NCI-H510A (cell line): Measurements from ENCODE around the gene NRCAM.

Experiments used
- DNase-seq: peaks from one replicate; lab custom pipeline; 2025; lab: John Stamatoyannopoulos, UW

NRCAM gene

DNA sequence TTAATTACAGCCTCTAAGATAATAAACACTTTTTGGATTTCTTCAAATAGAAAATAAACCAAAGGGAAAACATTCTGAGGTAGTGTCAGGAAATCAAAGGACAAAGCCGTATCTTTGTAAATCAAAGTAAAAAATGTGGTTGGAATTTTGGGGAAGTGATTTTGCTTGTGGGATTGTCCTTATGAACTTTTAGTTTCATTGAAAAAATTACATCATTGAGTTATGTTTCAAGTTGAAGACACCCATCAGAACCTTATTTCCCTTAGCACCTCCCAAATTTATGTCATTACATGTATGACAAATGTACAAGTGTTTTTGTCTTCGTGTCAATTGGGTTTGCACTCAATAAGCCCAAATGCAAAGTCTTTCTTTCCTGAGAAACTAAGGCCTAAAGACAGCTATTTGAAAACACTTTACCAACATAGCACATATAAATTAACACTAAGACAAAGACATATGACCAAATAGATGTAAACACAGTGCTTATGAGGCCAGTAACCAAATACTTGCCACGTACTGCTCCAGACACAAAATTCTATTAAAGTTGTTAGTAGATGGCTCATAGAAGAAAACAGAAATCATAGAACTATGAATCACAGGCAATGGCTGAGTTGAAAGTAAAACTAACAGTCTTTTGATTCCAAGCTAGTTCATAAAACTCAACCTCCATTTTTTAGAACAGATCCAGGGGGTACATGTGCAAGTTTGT lies 299.2 kb downstream of the NRCAM start:
- DNase-seq = no peak

DNA sequence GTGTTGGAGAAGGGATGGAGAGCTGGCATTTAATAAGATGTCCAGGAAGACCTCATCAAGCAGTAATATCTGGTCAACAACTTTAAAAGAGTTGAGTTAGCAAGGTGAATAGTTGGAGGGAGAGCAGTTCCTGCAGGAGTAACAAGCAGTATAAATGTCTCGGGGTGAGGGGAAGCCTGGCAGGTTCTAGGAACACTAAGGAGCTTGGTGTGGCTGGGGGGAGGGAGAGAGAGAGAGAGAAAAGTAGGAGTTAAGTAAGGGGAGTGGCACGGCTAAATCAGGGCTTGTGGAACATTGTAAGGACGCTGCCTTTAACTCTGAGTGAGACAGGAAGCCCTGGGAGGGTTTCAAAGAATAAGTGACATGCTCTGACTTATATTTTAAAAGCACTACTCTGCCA lies 304.0 kb downstream of the NRCAM start:
- DNase-seq = no peak

DNA sequence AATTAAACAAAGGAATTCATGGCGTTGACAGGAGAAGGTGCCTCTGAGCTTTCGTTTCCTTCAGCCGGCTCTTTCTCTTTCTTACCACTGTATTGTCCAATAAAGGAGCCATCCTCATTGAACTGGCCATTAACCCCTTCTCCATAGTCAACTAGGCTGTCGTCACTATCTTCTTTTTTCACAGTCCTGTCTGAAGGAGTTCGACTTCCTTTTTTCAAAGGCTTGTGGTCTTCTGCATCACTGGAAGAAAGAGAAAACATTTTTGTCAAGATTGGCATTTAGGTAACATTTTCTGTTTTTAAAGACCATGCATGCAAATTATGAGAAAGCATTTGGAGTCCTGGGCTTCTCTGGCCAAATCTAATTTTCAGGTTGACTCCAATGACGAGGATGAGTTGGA lies 306.3 kb downstream of the NRCAM start:
- no peak for DNase-seq

DNA sequence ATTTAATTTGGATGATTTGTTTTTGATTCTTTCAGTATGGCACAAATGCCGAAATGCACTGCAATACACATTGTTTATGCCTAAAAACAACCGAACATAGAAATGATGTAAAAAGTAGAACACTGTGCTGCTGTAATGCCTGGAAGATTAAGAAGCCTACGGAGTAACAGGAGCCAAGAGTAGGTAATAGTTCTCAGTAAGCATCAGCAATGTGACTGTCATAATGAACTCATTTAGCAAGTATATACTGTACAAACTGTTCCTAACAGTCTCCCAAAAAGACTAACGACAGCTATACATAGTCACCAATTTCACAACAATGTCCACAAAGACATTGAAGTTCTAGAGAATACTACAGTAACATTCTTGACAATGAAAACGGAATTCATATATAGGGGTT lies 307.1 kb downstream of the NRCAM start:
- no peak for DNase-seq

DNA sequence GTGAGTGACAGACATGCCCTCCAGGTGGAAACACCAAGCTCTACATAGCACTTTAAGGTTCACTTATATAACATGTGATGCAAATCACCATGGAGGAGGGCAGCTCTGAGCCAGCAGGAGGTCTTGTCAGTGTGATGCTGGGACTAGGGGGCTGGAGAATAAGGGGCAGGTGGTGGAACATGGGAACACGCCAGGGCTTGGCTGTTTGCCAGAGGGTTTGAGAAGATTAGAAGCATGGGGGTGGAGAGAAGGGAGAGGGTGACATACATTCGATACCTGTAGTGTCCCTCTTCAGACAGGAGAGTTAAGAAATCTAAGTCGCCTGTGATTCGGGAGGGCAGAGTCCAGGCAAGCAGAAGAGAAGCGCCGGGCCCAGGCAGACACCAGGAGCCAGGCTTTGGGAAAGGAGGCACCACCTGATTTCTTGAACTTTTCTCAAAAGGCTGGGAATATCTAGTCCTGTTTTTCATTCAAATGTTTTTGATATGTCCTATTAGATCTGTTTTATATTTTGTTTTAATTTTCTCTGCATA lies 309.1 kb downstream of the NRCAM start:
- DNase-seq = peak; percentile 92

DNA sequence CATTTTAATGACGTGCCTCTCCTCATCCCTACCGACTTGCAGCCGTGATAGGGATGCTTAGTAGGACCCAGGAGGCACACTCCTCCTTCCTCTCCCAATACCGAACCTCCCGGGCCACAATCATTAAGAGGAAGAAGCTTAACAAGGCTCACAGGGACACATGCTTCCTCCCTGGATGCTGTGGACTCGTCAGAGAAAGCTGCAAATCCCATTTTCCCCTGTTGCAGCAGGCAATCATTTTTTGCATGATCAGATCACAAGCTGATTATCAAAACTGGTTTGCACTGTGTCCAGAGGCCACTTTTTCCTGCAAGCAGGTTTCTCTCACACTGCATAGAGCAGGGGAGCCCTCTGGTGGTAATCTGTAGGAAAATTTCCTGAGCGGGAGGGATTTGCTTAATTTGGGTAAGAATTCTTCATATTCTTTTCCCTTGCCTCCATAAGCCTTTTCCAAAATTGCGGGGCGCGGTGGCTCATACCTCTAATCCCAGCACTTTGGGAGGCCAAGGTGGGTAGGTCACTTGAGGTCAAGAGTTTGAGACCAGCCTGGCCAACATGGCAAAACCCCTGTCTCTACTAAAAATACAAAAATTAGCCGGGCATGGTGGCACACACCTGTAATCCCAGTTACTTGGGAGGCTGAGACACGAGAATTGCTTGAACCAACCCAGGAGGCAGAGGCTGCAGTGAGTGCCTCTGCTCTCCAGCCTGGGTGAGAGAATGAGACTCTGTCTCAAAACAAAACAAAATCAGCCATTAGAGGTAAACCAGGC lies 310.0 kb downstream of the NRCAM start:
- no peak for DNase-seq

DNA sequence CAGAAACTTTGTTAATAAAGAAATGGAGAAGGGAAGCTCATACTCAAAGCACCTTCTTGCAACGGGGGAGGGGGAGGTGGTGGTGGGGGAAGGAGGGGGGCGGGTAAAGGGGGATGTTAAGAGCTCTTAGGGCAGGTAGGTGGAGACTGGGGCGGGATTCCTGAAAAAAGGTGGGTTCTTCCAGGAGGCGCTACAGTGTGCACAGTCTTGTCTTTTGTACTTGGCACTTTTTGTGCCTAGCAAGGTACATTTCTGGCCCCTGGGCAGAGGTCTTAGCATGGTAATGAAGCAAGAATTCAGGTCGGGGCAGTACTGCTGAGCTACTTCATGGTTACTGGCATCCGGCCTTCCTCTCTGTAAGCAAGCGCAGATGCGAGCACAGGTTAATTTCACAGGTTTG lies 310.8 kb downstream of the NRCAM start:
- no peak for DNase-seq

DNA sequence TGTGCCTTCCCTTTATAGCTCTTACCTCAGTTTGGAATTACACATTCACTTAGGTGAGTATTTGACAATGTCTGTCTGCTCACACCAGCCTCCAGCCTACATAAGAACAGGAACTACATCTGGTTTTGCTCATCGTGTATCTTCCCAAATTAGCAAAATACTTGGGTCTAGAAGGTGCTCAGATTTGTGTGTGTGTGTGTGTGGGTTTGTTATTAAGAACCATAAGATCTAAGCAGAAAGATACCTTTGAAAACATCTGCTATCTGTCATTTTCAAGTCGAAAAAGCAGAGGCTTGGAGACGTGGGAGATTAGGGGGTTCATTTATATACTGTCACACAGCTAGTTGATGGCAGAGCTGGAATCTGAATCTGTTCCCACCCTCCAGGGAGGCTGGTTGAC lies 311.3 kb downstream of the NRCAM start:
- DNase-seq = no peak

DNA sequence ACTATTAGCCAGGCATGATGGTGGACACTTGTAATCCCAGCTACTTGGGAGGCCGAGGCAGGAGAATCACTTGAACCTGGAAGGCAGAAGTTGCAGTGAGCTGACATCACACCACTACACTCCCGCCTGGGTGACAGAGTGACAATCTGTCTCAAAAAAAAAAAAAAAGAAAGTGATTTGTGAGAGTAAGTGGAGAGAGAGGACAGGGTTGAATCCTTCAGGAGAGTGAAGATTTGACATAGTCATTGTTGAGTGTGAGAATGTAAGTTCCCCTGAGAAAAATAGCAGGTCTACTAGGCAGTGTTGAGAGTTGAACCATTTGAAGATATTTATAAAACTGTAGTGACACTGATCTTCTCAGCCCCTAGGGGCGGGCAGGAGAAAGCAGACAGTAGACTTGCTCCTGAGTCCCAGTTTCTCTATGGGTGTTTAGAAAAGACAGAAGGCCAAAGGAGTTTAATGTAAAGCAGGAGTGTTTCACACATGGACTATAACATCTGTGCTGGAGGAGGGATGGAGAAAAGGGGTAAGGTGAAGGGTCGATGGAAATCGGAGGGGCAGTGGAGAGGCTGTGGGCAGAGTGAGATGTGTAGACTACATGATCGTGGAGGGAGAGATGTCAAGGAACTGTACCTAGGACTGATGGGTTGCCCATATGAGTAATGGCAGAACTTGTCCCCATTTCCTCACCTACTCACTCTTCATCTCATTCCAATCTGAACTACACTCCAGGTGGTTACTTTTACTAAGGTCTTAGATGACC lies 312.4 kb downstream of the NRCAM start:
- DNase-seq = no peak

DNA sequence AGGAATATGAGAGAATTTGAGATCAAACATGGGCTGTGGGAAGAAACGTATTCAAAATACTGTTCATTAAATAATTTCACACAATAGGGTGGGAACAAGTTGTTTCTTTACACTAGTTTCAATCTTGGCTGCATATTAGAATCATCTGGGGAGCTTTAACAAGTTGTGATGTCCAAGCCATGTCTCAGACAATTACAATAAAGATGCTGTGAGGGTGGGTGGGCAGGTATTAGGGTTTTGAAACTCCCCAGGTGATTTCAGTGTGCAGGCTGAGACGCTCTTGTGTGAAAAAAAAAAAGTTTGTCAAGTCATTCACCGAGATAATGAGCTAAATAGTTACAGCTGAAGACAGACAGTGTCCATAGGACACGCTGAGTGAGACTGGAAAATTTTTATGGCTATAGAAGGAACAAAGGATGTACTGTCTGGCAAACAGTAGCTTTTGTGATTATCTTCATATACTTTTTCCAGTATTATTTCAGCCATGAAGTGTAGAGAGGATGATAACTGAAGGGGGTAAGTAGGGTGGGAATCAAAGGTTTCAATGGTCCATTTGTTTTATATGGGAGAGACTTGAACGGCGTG lies 313.5 kb downstream of the NRCAM start:
- DNase-seq = no peak

DNA sequence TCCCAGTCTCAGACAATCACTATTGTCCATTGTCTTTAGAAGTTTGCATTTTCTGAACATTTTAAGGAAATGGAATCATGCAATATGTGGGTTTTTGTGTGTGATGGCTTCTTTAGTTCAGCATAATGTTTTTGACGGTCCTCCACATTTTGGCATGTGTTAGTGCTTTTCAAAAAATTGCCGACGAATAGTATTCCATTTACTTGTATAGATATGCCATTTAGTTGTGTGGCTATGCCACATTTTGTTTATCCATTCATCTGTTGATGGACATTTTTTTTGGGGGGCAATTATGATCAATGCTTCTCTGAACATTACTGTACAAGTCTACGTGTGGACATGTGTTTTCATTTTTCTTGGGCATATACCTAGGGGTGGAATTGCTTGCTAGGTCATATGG lies 314.1 kb downstream of the NRCAM start:
- DNase-seq = no peak

DNA sequence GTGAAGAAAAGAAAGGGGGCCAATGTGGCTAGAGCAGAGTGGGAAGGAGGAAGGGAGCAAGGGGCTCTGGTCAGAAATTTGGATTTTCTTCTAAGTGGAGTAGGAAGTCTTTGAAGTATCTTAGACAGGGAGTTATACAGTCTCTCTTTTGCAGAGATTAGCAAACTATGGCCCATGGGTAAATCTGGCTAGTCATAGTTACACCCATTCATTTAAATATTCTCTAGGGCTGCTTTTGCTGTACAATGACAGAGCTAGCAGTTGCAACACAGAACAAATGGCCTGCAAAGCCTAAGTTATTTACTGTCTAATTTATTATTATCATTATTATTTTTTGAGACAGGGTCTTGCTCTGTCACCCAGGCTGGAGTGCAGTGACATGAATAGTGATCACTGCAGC lies 315.6 kb downstream of the NRCAM start:
- no peak for DNase-seq

DNA sequence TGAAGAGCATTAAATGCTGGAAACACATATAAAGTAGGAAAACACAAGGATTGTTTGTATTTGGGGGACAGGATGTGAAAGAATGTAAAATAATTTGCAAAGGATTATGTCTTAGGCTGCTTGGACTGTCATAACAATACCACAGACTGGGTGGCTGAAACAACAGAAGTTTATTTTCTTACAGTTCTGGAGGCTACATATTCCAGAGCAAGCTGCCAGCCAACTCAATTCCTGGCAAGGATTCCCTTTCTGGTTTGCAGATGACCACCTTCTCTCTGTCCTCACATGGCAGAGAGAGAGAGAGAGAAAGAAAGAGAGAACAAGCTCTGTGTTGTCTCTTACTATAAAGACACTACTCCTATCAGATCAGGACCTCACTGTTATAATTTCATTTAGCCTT lies 317.3 kb downstream of the NRCAM start:
- DNase-seq = no peak

DNA sequence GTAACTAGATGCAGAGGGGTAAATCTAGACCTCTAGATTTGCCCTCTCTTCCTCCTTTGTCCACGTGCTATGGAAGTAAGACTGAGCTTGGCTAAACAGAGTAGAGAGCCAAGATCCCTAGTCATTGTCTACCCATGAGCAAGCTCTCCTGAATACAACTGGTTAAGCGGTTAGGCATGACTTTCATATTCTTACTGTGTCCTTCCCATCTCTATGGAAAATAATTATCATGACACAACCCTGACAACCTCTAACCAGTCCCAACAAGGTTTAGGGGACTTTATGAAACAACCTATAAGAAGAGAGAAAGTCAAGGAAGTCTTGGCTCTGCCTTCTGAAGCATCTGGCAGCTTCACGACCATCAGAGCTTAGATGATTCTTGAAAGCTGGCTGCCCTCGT lies 318.2 kb downstream of the NRCAM start:
- no peak for DNase-seq

DNA sequence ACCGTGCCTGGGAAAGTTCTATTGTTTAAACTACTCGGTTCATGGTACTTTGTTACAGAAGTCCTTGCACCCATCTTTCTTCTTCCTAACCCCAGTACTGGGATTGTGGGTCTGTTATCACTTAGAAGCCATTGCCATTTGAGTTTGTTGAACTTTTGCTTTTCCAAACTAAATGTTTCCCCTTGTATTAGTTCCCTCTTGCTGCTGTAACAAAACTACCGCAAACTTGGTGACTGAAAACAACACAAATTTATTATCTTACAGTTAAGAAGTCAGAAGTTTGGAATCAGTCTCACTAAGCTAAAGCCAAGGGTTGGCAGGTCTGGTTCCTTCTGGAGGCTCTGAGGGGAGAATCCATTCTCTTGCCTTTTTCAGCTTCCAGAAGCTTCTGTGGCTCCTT lies 319.2 kb downstream of the NRCAM start:
- DNase-seq = no peak

DNA sequence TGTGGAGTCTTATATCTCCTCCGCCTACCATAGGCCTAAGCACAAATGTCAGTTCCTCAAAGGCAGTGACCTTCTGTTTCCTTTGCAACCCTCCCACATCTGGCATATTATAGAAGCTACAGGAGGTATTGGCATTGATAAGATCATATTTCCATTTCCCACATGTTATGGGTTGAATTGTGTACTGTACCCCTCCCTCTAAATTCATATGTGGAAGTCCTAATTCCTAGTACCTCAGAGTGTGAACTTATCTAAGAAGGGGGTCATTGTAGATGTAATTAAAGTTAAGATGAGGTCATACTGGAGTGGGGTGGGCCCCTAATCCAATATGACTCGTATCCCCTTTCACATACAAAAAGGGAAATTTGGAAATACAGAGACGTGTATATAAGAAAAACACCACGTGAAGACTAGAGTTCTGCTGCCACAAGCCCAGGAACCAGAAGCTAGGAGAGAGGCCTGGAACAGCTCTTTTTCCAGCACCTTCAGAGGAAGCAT lies 320.0 kb downstream of the NRCAM start:
- no peak for DNase-seq

DNA sequence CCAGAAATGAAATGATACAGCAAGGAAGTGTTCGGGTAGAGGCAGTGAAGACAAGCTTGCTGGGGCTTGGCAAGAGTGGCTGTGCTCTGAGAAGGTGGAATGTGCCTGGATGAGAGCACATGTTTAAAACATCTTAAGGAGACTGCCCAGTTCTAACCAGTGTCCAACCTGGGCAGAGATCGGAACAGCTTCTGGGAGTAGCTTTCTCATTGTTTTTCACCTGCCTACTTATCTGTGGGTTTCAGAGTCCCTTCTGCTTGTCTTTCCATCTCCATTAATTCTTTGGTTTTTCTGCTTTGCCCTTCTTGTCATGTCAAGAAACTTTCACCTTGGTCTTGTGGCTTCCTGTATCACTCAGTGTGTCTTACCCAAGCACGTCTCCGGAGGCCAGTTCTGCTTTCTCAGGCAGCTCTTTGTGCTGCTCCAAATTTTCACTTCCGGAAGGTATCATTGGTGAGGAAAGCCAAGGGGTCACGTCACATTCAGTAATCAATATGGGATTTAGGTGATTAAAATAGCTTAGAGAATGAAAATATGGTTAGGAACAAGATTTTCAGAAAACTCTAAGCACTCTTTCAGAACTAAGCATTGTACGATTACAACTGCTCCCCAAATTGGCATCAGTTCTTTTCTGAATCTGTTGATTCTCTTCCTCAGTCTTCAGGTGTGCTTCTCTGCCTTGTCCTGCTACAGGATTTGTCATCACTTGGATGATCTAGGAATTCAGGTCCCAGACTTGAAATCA lies 320.6 kb downstream of the NRCAM start:
- no peak for DNase-seq

DNA sequence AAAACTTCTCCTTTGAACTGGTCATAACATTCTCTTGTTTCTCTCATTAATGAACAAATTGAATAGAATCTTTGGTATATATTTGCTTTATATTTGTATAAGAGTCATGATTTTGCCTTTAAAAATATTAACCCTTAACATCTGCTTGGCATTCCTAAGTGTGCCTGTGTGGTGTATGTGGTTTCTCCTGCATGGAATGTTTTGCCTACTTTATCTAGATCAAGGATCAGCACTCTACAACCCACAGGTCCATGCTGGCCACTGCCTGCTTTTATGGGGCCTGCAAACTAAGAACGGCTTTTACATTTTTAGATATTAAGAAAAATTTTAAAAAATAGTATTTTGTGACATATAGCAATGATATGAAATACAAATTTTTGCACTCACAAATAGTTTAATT lies 321.8 kb downstream of the NRCAM start:
- no peak for DNase-seq

DNA sequence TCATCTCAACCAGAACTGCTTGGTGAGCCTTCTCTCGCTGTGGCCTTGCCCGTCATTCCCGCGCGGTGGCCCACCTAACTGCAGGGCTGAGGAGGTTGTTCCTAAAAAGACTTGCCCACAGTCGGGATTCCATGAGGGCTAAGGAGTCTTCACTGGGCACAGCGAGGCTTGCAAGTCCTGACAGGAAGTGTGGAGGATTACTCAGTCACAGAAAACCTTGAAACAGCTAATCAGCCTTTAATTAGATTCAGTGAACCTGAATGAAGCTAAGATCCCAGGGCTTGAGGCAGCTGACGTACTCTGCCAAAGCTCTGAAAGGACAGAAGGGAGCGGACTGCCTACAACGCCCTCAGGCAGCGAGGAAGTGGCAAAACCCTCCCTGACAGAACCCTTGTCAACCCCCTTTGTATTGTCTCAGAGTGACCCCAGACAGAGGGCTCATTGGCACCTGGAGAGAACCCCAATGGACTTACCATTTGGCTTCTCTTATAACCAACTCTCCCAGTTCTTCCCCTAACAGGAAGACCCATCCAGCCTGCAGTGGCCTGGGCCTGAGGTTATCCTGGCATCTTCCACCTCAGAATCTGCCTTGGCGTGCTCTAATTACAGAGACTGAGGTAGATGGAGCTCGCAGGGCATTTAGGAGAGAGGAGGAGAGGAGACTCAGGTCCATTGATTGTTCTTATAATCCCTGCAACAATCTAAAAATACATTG lies 323.5 kb downstream of the NRCAM start:
- DNase-seq = no peak

DNA sequence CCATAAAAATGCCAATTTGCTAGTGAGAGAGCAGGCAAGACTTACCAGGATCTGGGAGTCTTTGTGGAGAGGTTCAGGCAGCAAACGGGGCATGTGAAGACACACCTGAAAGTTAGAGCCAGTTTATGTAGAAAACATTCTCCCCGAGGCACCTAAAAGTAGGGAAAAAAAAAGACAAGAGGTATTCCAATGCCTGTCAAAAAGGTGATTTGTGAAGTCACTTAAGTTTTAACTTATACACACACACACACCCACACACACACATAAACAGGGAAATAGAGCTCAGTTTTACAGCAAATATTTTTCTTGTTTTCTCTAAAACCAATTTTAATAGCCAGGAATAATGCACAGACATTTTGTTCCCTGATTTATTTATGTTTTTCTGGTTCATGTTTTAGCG lies 326.0 kb downstream of the NRCAM start, which contains the start of gene LAMB4:
TSS of gene LAMB4 (minus strand) at position 101 of the 400 bp plus-strand sequence. CDS start 7,197 bp downstream, outside the sequence.
- DNase-seq = no peak
